Measurements from ENCODE around the gene PABPN1. TPM values are rescaled to one million over a fixed set of nuclear protein-coding genes. Genes with fewer than 3 reads are reported as not detected.
A peak's percentile ranks its signal among the peaks of the same experiment; 100 is the strongest.

Gene PABPN1
- total RNA-seq, 1 donor from 2014 or later: 354 TPM

DNA sequence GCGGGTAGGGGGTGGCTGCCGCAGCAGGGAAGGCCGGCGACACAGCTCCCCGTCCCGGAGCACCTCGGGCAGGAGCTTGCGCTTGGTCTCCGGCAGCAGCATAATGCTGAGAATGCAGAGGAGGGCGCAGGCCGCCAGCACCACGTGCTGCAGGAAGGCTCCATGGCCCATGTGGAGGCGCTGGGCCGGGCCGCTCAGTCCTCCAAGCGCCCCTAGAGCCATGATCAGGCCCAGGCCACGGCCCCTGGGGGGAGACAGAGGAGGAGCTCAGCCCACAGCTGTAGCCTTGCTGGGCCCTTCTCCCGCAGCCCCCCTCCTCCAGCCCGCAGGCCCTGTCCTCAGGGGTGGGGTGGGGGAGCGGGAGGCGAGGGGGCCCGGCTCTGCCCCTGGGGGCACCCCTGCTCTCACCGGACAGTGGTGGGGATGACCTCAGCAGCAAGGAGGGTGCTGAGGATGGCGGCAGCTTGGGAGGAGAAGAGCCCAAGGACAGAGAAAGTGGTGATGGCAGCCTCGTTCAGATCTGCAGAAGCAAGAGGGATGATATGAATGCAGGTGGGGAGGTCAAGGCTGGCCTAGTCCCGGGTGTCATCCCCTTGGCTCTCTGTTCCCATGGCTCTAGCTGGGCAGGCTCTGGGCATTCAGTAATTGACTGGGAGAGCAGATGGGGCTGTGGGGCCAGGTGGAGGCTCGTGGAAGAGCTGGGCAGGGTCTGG is 25.6 kb downstream of the PABPN1 start:
- no peaks in the 10 kb centered on the region for H3K36me3 Mint-ChIP-seq
- H3K27me3 Mint-ChIP-seq (ENCODE audit: low read depth): peaks cover 13% of the 10 kb centered on the region
- TF ChIP-seq, protein P1, sequence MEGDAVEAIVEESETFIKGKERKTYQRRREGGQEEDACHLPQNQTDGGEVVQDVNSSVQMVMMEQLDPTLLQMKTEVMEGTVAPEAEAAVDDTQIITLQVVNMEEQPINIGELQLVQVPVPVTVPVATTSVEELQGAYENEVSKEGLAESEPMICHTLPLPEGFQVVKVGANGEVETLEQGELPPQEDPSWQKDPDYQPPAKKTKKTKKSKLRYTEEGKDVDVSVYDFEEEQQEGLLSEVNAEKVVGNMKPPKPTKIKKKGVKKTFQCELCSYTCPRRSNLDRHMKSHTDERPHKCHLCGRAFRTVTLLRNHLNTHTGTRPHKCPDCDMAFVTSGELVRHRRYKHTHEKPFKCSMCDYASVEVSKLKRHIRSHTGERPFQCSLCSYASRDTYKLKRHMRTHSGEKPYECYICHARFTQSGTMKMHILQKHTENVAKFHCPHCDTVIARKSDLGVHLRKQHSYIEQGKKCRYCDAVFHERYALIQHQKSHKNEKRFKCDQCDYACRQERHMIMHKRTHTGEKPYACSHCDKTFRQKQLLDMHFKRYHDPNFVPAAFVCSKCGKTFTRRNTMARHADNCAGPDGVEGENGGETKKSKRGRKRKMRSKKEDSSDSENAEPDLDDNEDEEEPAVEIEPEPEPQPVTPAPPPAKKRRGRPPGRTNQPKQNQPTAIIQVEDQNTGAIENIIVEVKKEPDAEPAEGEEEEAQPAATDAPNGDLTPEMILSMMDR (IDR thresholded peaks at IDR 0.05; ENCODE audit: unreplicated experiment): no peak
- no peak overlapping the region for H3K27ac Mint-ChIP-seq
- no peak overlapping the region for H3K4me3 Mint-ChIP-seq
- DNase-seq (ENCODE audit: low spot score in 2 of 2, unreplicated experiment in 2 of 2): no peak
- H3K4me1 Mint-ChIP-seq: peaks cover 13% of the 10 kb centered on the region
- H3K9me3 Mint-ChIP-seq: no peaks in the 10 kb centered on the region

DNA sequence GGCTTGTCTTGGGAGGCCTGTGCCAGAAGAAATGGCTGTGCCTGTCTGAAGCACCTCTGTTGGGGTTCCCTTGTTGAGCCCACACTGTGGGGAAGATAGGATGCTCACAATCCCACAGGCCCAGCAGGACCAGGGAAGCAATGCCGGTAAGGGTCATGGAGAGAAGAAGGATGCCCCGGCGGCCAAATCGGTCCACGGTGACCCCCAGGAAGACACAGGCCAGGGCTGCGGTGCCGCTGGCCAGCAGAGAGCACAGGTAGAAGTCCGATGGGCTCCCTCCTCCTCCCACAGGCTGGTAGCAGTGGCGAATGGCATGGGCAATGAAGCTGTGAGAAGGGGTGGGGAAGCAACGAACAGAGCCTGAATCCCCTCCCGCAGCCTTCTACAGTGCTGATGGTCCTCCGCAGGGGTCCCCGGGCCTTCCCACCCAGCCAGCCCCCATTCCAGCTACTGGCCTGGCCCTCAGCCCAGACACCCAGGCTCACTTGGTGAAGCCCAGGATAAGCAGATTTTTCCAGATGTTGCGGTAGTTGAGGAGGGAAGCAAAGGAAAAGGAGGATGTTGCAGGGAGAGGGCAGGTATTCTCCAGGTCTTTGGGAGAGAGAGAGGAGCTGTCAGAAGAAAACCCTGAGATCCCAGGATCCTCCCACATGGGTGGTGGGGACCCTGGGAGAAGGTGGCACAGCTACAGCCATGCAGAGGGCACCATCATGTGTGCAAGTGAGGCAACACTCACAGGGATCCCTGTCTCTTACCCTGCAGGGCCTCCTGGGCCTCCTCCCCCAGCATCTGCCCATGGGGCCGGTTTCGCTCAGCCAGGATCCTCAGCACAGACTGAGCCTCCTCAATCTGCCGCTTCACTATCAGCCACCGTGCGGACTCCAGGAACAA is 26.4 kb downstream of the PABPN1 start:
- Mint-ChIP-seq H3K9me3 (no peaks in the 10 kb centered on the region), H3K36me3 (no peaks in the 10 kb centered on the region), H3K27ac (no peak overlapping the region), H3K4me3 (no peak overlapping the region), H3K4me1 (peaks cover 13% of the 10 kb centered on the region), H3K27me3 (ENCODE audit: low read depth) (peaks cover 13% of the 10 kb centered on the region)
- TF ChIP-seq, protein P1 (IDR thresholded peaks at IDR 0.05; ENCODE audit: unreplicated experiment): no peak
- DNase-seq (ENCODE audit: low spot score in 2 of 2, unreplicated experiment in 2 of 2): no peak

DNA sequence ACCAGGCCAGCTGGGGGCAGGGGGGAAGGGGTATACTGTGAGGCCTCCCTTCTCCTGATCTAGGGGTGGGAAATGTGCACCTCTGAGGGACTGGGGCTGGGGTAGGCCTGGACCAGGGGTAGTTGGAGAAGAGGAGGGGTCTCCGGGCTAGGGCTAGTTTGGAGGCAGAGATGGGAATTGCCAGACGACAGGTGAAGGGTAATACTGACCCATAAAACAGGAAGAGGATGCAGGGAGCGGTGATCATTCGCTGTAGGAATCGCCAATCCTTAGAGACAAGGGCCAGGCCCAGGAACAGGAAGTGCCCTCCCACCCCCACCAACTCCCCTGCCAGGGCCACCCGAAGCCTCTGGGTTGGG is 27.0 kb downstream of the PABPN1 start:
- Mint-ChIP-seq H3K27ac (no peak overlapping the region), H3K4me3 (no peak overlapping the region), H3K4me1 (peaks cover 17% of the 10 kb centered on the region)

DNA sequence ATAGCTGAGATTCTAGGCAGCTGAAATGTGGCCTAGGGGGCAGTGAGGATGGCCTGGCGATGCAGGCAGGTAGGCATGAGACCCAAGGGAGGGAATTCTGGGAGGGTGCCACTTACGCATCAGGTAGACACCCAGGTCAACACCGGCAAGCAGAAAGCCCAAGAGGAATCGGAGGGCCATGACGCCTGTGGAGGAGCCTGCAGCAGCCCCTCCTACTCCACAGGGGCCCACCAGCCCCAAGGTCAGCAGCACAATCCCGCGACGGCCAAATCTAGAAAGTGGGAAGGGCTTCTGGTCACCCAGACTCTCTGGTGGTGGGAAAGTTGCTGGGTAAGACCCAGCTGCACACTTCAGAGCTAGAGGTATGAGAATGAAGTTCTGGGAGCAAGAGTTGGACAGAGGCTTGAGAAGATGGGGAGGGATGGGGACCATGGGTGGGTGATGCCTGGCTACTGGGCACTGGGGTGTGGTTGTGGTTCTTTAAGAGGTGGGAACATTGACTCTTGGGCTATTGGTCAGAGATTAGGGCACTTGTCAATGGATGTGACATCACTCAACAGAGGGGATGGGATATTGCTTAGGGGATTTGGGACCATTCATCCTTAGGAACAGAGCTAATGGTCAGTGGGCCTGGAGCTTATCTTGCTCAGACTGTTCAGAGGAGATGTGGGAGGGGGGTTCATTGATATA is 28.0 kb downstream of the PABPN1 start:
- no peak for DNase-seq (ENCODE audit: low spot score in 2 of 2, unreplicated experiment in 2 of 2)
- no peak overlapping the region for H3K27ac Mint-ChIP-seq
- TF ChIP-seq, protein P1 (IDR thresholded peaks at IDR 0.05; ENCODE audit: unreplicated experiment): no peak
- no peaks in the 10 kb centered on the region for H3K36me3 Mint-ChIP-seq
- peaks cover 18% of the 10 kb centered on the region for H3K4me1 Mint-ChIP-seq
- H3K9me3 Mint-ChIP-seq: no peaks in the 10 kb centered on the region
- H3K27me3 Mint-ChIP-seq (ENCODE audit: low read depth): peaks cover 12% of the 10 kb centered on the region
- H3K4me3 Mint-ChIP-seq: no peak overlapping the region

More for the DNA sequence above, 27.0 kb downstream of the PABPN1 start:
- TF ChIP-seq, protein P1 (IDR thresholded peaks at IDR 0.05; ENCODE audit: unreplicated experiment): no peak
- no peaks in the 10 kb centered on the region for H3K36me3 Mint-ChIP-seq
- peaks cover 12% of the 10 kb centered on the region for H3K27me3 Mint-ChIP-seq (ENCODE audit: low read depth)
- no peak for DNase-seq (ENCODE audit: low spot score in 2 of 2, unreplicated experiment in 2 of 2)
- no peaks in the 10 kb centered on the region for H3K9me3 Mint-ChIP-seq

DNA sequence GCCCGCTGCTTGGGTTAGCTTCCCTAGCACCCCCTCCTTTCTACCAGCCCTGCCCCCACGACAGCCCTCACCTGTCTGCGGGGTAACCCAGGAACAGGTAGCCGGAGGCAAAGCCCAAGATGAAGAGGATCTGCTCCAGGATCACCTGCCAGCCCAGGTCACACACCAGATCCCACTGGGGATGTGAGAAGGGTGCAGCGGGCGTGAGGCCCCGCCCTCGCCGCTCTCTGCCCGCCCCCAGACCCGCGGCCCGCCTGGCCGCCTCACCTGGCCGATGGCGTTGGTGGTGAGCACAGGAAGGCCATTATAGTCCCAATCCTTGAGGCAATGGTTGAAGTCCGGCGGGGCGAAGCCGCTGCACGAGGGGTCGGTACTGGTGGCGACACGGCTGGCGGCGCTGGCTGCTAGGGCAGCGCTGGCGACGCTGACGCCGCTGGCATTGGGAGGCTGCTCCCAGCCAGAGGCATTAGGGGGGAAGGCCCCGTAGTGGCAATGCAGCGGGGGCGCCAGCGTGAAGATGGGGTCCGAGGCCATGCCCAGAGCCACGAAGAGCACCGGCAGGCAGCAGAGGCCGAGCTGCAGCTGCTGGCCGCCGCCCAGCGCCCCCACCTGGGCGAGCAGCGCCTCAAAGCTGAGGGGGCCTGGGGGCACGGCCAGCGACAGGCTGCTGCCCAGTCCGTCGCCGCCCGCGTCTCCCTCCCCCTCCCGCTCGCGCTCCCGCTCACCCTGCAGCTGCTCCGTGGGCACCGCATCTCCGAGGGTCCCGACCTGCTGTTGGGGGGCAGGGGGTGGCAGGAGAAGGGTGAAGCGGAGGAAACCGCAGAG is 30.6 kb downstream of the PABPN1 start:
- Mint-ChIP-seq H3K36me3 (peaks cover 4% of the 10 kb centered on the region), H3K4me3 (peak overlapping the region; percentile 69), H3K27me3 (ENCODE audit: low read depth) (peaks cover 12% of the 10 kb centered on the region), H3K27ac (no peak overlapping the region), H3K9me3 (no peaks in the 10 kb centered on the region), H3K4me1 (peaks cover 10% of the 10 kb centered on the region)
- DNase-seq (ENCODE audit: low spot score in 2 of 2, unreplicated experiment in 2 of 2): no peak
- TF ChIP-seq, protein P1 (IDR thresholded peaks at IDR 0.05; ENCODE audit: unreplicated experiment): no peak

Data from mesothelial cell of epicardium (in vitro differentiated cells).